ENCODE results near the gene SLC16A1.

The SLC16A1 gene

GRCh38 chr1:112881742-112882127, 74.3 kb downstream of the SLC16A1 start:
- DNase-seq (ENCODE audit: low read depth), result no peak

DNA sequence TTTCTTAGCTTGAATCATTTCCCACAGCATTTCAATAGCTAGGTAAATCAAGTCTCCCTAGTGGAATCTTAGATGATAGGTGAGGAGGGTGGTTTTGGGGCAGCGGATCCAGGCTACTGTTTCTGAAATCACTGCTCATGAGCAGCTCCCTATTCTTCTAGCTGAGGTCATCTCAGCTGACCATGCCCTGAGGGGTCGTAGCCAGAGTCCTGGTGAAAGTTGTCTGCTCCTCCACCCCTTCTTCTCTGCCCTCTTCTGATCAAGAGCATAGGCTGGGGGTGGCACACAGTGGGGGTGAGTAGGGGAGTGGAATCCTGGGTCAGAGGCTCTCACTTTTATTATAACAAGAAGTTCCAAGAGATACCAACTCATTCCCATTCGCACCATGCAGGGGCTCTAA, 76.2 kb downstream of the SLC16A1 start:
- no peak for DNase-seq (ENCODE audit: low read depth)

DNA sequence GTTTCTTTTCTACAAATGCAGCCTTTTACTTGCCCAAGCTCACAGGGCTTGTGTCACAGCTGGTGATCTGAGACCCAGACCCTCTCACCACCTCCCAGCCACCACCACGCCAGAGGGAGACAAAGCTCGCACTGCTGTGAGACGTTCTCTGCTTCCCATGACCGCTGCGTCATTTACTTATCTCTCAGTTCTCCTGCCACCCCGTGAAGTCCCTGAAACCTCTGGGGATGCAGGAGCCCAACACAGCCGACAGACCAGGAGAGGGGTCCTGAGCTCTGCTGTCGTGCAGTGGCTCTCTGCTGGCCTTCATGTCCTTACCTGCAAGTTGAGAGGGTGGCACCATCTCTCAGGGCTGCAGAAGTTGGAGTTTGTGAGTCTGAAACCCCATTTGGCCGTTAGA, 77.7 kb downstream of the SLC16A1 start:
- no peak for DNase-seq (ENCODE audit: low read depth)

- no peak for DNase-seq (ENCODE audit: low read depth)
These were observed 78.2 kb downstream of the SLC16A1 start for GRCh38 chr1:112877750-112878149.

DNA sequence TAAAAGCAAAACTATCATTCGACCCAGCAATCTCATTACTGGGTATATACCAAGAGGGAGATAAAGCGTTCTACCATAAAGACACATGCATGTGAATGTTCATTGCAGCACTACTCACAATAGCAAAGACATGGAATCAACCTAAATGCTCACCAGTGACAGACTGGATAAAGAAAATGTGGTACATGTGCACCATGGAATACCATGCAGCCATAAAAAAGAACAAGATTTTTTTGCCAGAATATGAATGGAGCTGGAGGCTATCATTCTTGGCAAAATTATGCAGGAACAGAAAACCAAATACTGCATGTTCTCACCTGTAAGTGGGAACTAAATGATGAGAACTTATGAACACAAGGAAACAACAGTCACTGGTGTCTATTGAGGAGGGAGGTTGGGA, 79.7 kb downstream of the SLC16A1 start:
- DNase-seq (ENCODE audit: low read depth), result no peak

DNA sequence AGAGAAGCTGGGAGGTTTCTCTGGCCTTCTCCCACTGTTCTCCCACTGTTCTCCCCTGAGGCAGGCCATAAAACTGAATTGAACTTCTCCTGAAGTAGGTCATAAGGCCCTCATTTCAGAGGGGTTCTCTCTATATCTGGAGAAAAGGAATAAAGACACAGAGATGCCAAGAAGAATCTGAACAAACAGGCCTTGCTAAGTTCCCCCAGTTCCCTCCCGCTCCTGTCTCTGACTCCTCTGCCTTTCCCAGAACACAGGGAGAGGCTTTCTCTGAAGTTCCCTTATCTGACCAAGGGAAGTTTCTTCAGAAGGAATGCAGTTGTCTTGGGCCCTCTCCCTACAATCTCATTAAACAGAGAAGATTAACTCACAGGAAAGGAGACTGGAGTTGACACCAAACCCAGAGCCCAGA, 83.4 kb downstream of the SLC16A1 start:
- no peak for DNase-seq (ENCODE audit: low read depth)

- DNase-seq (ENCODE audit: low read depth), result no peak
These were observed 84.9 kb downstream of the SLC16A1 start for GRCh38 chr1:112870887-112871646.

GRCh38 chr1:112869895-112870294, 86.1 kb downstream of the SLC16A1 start:
- no peak for DNase-seq (ENCODE audit: low read depth)

GRCh38 chr1:112868191-112868590, 87.8 kb downstream of the SLC16A1 start:
- no peak for DNase-seq (ENCODE audit: low read depth)

- DNase-seq (ENCODE audit: low read depth), result no peak
These were observed 89.0 kb downstream of the SLC16A1 start for GRCh38 chr1:112866981-112867380.

DNA sequence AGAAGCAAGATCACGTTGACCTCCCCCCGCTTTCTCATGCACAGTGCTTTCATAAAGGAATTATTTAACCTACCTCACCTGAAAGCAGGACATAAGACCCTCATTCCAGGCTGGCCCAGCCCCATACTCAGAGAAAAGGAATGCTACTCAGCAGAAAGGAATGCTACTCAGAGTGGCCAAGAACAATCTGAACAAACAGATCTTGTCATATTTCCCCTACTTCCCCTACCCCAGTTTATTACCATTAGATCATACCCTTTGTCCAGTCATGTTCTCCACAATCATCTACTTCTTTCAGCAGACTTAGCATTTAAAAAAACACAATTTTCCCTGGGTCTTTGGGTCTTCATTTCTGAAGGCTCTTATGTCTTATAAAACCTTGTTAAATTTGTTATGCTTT, 89.8 kb downstream of the SLC16A1 start:
- DNase-seq (ENCODE audit: low read depth), result no peak

DNA sequence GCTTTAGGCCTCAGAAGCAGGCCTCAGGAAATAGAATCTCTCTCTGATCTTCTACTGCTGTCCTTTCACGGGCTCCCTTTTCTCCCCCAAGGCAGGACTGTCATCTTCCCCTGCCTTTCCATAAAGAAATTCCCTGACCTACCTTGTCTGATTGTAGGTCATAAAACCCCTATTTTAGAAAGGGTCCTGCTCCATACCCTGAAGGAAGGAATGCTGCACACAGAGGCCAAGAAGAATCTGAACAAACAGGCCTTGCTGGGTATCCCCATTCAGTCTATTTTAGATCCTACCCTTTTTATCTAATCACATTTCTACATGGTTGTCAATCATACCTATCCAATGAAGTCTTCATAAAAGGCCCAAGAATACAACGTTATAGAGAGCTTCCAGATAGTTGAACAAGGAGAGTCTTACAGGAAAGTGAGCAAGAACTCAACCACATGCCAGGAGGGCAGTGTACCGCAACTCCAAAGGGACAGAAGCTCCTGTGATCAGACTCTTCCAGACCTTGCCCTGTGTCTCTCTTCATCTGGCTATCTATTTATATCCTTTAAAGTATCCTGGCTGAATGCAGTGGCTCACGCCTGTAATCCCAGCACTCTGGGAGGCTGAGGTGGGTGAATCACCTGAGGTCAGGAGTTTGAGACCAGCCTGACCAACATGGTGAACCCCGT, 93.1 kb downstream of the SLC16A1 start:
- no peak for DNase-seq (ENCODE audit: low read depth)

Measured in activated T-cell treated with anti-CD3 and anti-CD28 coated beads for 24 hours (primary cell).